ENCODE measurements around the gene TTC9. TPM values are rescaled to one million over a fixed set of nuclear protein-coding genes. Genes with fewer than 3 reads are reported as not detected.

The TTC9 gene
- total RNA-seq: 1.8 TPM

DNA sequence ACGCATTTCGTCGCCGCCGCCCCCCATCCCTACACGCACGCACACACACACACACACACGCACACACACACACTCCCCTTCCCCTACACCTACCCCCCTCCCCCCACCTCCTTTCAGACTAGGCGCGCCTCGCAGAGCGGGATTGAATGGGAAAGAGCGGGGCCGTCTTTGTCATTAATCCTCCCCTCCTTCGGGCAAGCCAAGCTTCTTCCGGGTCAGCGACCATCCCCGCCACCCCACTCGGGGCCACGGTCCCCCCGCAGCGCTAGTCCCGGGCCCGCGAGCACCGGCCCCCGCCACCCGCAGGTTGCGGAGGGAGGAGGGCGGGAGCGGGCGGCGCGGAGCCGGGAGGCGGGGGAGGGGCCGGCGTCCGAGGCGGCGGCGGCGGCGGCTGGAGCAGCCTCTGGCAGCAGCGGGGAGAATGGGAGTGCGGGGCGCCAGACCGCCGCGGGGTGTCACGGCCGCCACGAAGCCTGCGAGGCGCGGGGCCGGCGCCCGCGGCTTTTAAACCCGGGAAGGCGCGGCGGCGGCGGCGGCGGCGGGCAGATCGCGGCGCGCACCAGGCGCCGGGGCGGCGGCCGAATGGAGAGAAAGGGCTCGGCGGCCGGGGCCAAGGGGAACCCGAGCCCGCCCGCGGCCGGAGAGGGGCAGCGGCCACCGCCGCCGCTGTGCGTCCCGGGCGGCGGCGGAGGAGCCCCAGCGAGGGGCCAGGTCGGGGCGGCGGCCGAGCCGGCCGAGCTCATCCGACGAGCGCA, at the start of gene TTC9:
Gene TTC9 (plus strand): TSS at position 369 of the 755 bp plus-strand sequence. CDS start 214 bp downstream, at position 583.

DNA sequence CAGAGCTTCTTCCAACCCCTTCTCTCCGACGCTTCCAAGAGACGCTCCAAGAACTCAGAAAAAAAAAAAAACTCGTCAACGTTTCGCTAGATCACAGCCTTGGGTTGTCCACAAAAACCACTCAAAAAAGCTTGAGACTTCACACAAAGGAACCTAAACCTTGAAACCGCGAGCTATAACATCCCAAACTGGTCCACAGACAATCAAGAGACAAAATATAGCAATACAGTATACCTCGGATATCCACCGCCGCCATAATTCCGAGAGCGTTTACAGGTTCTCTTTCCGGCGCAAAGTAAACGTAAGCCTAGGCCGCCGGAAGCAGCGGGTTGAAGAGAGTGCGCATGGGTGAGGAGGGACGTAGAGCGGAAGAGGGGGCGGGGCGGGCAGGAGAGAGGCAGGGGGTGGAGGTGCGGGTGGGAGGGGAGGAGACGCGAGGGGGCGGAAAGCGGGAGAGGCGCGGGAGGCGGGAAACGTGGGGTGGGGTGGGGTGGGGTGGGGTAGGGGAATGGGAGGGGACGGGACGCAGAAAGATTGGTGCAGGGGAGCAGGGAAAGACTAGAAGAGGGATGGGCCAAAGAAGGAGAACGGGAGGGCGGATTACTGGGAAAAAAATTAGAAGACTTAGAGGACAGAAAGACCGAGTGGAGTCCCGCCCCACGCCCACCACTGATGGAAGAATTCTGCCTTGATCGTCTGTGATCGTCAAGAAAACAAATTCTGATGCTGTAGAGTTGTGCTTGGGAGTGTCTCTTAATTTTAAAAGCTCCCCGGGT, 41.1 kb upstream of the TTC9 start, which contains the start of gene MED6:
Gene MED6 (minus strand): TSS at position 274 of the 776 bp plus-strand sequence. CDS start 18 bp downstream, at position 256.

Small RNAs within 50 kb of the gene (small RNA-seq; reads per million reads assigned to genes)
- not detected for gene RN7SL77P (ENCODE audit: low replicate concordance)

Other genes starting within 250 kb of the TTC9 start
- 34.7 TPM for gene SYNJ2BP, start 224.8 kb upstream of the TTC9 start, total RNA-seq
- gene ADAM21, start 189.7 kb upstream of the TTC9 start, total RNA-seq: not detected
- 3.2 TPM for gene ADAM20, start 106.9 kb upstream of the TTC9 start, total RNA-seq
- 44.8 TPM for gene MED6, start 41.3 kb upstream of the TTC9 start, total RNA-seq
- gene MAP3K9, start 167.6 kb downstream of the TTC9 start, total RNA-seq: 4.0 TPM